ENCODE measurements around the gene SLC35B4. TPM values are rescaled to one million over a fixed set of nuclear protein-coding genes. Genes with fewer than 3 reads are reported as not detected.

The SLC35B4 gene, protein sequence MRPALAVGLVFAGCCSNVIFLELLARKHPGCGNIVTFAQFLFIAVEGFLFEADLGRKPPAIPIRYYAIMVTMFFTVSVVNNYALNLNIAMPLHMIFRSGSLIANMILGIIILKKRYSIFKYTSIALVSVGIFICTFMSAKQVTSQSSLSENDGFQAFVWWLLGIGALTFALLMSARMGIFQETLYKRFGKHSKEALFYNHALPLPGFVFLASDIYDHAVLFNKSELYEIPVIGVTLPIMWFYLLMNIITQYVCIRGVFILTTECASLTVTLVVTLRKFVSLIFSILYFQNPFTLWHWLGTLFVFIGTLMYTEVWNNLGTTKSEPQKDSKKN
- 10 to 100 TPM; 11.9 to 16.8 TPM for total RNA-seq

DNA sequence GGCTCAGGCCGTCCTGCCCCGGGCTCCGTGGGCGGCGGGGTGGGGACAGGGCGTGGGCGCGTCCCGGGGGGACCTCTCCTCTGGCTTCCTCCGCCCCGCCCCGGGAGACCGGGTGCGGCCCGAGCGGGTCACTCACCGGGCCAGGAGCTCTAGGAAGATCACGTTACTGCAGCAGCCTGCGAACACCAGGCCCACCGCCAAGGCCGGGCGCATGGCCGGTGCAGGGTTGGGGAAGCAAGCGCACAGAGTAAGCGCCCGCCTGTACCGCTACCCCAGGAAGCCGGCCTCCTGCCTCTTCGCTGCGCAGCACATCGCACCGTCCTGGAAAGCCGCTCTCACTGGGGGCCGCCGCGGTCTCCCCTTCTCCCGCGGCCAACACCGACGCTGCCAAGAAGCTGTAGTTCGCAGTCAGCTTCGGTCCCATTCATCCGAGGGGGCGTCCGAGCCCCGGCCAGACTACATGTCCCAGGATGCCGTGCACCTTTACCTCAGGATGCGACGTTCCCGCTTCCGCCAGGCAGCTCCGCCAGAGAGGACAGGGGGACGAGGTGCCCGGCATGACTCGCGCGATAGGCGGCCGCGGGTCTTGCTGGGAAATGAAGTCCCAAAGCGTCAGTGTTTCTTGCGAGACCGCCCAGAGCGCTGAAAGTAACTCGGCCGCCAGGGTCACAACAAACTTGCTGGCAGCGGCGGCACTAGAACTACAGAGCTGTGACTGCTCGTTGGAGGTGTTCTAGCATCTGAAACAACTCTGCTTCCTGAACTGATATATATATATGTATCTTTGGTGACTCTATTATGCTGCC is at the start of gene SLC35B4:
Gene SLC35B4, minus strand, starts transcription at position 392 of the 806 bp plus-strand sequence. Its CDS starts 179 bp downstream, at position 213.
- Mint-ChIP-seq H3K9me3 (no peaks in the 10 kb centered on the region), H3K27me3 (no peaks in the 10 kb centered on the region), H3K36me3 (ENCODE audit: low read depth) (no peaks in the 10 kb centered on the region), H3K4me1 (peaks cover 10% of the 10 kb centered on the region), H3K4me3 (peak within 1 kb of the TSS; percentile 80), H3K27ac (peak within 1 kb of the TSS; percentile 59)
- peak; percentile 99 for ATAC-seq (replicated peaks)

DNA sequence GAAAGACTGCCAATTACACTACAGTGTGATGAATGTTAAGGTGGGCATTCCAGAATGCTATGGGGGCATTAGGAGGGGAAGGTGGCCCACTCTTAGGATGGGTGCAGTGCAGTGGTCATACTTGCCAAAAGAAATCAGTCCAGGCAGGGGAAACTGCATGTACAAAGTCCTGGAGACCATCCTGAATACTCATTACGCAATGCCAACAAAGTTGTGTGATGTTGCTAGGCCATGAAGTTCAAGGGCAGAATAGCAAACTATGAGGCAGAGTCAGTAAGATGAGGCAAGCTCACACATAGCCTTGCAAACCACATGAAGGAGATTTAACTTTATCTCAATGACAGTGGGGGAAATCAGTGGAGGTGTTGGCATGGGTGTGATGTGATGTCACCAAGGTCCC is 49.8 kb upstream of the SLC35B4 start:
- no peaks in the 10 kb centered on the region for H3K4me1 Mint-ChIP-seq
- H3K36me3 Mint-ChIP-seq (ENCODE audit: low read depth) = no peaks in the 10 kb centered on the region
- no peak for ATAC-seq (replicated peaks)
- no peaks in the 10 kb centered on the region for H3K9me3 Mint-ChIP-seq
- no peak overlapping the region for H3K4me3 Mint-ChIP-seq
- no peak overlapping the region for H3K27ac Mint-ChIP-seq
- H3K27me3 Mint-ChIP-seq = peaks cover 29% of the 10 kb centered on the region

DNA sequence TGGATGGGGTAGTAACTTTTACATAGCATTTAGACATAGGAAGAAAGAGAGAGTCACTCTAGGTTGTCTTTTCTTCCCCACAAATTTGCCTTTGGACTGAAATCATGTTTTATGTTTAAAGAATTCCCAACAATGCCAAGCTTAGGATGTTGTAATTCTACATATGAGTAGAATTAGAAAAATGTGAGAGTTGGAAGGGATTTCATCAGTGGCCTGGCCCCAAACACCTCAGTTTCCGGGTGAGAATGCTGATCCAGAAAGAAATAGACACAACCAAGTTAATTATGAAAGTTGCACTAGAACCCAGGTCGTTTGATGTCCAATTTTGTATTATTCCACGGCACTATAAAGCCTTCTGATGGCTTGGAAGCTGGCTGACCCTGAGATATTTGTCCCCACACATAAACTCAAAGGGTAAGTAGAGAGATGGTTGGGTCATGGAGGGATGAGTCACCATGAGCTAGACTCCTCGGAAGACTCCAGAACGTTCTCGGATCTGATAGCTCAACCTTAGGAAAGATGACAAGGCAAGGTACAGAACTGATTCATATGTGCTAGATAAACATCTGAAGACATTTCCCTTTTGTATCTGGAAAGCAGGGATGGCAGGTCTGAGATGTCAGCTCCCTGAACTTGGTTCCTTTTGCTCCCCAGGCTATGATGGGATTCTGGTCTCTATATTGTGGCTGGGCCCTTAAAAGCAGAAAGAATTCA is 48.8 kb upstream of the SLC35B4 start:
- Mint-ChIP-seq H3K36me3 (ENCODE audit: low read depth) (no peaks in the 10 kb centered on the region), H3K9me3 (no peaks in the 10 kb centered on the region), H3K27me3 (peaks cover 32% of the 10 kb centered on the region), H3K27ac (no peak overlapping the region), H3K4me3 (no peak overlapping the region), H3K4me1 (no peaks in the 10 kb centered on the region)
- ATAC-seq (replicated peaks) = no peak

DNA sequence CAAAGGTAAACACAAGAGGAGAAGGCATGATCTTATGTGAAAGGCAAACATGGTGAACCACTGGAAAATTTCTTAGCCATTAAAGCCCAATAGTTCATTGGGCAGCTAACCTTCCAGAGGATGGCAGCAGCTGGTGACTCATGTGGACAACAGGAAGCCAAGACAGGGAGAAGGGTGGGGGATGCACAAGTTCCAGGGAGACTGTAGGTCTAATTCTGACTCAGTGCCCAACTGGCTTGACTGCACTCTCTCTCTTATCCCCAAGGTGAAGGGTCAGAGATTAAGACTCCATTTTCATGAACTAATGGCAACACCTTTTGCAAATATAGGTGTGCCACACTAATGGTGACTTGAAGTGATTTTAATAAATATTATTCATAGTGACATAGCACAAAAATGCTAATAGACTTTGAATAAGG is 47.9 kb upstream of the SLC35B4 start:
- Mint-ChIP-seq H3K36me3 (ENCODE audit: low read depth) (no peaks in the 10 kb centered on the region), H3K27me3 (peaks cover 25% of the 10 kb centered on the region), H3K9me3 (no peaks in the 10 kb centered on the region), H3K27ac (no peak overlapping the region), H3K4me1 (no peaks in the 10 kb centered on the region), H3K4me3 (no peak overlapping the region)
- ATAC-seq (replicated peaks) = no peak

DNA sequence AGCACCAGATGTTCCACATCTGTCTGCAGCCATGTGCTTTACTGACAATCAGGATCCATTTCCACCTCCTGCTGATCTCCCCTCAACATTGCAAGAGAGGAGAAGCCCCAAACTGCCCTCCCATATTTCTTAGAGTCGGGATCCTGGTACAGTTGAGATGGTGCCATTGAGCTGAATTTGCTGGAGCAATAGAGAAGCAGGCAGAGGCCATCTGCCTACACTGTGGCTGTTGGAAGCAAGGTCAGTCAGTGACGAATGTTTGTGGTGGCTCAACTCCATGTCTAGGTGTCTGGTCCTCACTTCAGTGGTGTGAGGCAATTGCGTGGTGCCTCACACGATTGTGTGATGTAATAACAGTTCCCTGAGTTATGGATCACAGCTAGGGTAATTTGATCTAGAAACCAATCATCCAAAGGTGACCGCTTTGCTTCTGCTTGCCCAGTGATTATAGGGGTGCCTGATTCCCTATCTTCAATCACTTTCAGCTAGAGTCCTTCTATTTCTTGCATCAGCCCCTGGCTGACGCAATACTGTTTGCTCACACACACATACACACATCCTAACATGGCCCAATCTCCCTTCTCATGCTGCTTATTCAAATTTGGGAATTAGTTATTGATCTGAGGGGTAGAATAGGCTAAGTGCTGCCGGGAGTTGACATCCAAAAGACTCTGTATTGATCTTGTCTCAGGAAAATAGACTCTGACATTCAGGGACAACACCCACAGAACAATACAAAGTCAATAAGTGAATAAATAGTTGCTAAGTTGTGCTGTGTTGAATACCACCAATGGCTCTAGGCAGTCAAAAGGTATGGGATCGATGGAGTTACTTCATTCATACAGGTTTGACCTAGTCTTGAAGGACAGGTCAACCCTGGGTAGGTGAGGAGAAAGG is 46.1 kb upstream of the SLC35B4 start:
- no peak overlapping the region for H3K4me3 Mint-ChIP-seq
- no peak for ATAC-seq (replicated peaks)
- no peaks in the 10 kb centered on the region for H3K9me3 Mint-ChIP-seq
- H3K27me3 Mint-ChIP-seq = peaks cover 21% of the 10 kb centered on the region
- H3K27ac Mint-ChIP-seq = no peak overlapping the region
- H3K4me1 Mint-ChIP-seq = no peaks in the 10 kb centered on the region
- H3K36me3 Mint-ChIP-seq (ENCODE audit: low read depth) = no peaks in the 10 kb centered on the region

DNA sequence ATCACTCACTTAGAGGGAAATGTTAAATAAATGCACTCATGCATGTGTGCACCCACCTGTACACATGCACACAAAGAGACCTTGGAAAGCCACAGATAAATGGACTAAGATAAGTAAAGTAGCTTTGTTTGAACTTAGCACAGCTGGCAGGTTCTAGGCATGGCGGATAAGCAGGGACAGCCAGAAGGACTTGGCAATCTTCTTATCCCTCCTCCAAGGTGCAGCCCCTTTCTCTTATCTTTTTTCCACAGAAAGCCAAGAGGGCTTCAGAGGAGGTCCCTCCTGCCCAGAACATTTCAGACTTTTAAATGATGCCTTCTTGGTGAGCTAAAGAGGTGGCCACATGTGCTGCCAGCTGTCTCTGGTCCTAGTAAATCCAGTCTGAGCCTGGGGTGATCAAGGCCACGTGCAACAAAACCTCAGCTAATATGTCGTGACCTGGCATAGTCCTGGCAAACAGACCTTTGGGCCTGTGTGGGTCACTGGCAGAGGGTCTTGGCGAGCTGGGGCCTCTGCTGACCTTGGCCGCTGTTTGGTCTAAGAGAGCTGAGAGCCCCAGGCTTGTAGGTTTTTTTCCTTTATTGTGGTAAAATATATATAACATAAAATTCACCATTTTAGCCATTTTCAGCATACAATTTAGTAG is 43.2 kb upstream of the SLC35B4 start:
- no peaks in the 10 kb centered on the region for H3K9me3 Mint-ChIP-seq
- H3K27ac Mint-ChIP-seq = no peak overlapping the region
- no peak for ATAC-seq (replicated peaks)
- H3K27me3 Mint-ChIP-seq = peaks cover 21% of the 10 kb centered on the region
- no peaks in the 10 kb centered on the region for H3K4me1 Mint-ChIP-seq
- no peak overlapping the region for H3K4me3 Mint-ChIP-seq
- H3K36me3 Mint-ChIP-seq (ENCODE audit: low read depth) = no peaks in the 10 kb centered on the region

DNA sequence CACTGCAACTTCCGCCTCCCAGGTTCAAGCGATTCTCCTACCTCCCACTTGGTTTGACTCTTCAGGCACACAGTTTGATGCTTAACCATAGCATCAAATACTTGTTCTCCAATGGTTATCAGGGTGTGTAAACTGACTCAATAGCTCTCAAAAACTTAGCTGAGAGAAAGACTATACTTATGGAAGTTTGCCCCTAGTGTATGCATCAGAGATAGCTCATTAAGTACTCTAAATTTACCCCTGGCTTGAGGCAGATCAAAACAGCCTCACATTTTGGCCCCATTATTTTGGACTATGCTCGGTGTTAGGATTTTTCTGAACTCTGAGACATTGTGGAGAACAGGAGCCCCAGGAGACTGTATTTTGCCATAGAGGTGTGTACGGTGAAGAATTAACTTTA is 40.8 kb upstream of the SLC35B4 start:
- Mint-ChIP-seq H3K27ac (no peak overlapping the region), H3K36me3 (ENCODE audit: low read depth) (no peaks in the 10 kb centered on the region), H3K4me1 (no peaks in the 10 kb centered on the region), H3K27me3 (peaks cover 13% of the 10 kb centered on the region), H3K9me3 (no peaks in the 10 kb centered on the region), H3K4me3 (no peak overlapping the region)
- no peak for ATAC-seq (replicated peaks)

DNA sequence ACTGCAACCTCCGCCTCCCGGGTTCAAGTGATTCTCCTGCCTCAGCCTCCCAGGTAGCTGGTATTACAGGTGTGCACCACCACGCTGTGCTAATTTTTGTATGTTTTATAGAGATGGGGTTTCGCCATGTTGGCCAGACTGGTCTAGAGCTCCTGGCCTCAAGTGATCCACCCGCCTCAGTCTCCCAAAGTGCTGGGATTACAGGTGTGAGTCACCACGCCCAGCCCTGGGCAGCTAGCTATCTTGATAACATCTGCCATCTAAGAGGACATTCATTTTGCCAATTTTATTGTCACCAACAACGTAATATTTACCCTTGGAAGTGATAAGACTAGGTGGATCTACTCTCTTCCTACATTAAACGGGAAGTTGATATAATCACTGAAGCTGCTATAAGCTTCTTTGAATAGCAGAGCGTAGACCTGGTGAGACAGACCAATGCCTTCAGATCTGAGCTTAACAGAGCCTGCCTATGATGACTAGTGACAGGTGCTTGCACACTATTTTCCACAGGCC is 39.7 kb upstream of the SLC35B4 start:
- H3K36me3 Mint-ChIP-seq (ENCODE audit: low read depth) = no peaks in the 10 kb centered on the region
- no peak overlapping the region for H3K27ac Mint-ChIP-seq
- H3K4me3 Mint-ChIP-seq = no peak overlapping the region
- ATAC-seq (replicated peaks) = no peak
- H3K4me1 Mint-ChIP-seq = no peaks in the 10 kb centered on the region
- no peaks in the 10 kb centered on the region for H3K9me3 Mint-ChIP-seq
- H3K27me3 Mint-ChIP-seq = peaks cover 4% of the 10 kb centered on the region

DNA sequence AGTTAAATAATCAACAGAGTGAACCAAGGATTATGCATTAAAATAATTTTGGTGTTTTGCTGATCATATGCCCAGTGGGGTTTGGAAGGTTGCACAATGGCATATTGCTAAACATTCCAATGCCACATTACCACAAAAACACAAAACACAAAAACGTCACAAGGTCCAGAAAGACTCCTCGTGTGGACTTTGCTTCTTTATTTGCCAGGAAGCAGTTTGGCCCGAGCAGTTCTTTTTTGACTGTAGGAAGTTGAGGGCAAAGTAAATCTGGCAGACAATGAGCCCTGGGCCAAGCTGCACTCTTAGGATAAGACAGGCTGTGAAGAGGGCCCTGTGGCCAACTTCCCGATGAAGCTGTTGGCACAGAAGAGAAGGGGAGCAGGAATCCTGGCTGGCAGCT is 39.2 kb upstream of the SLC35B4 start:
- no peaks in the 10 kb centered on the region for H3K36me3 Mint-ChIP-seq (ENCODE audit: low read depth)
- no peaks in the 10 kb centered on the region for H3K4me1 Mint-ChIP-seq
- no peak overlapping the region for H3K4me3 Mint-ChIP-seq
- no peak for ATAC-seq (replicated peaks)
- no peaks in the 10 kb centered on the region for H3K9me3 Mint-ChIP-seq
- no peak overlapping the region for H3K27ac Mint-ChIP-seq
- H3K27me3 Mint-ChIP-seq = no peaks in the 10 kb centered on the region

DNA sequence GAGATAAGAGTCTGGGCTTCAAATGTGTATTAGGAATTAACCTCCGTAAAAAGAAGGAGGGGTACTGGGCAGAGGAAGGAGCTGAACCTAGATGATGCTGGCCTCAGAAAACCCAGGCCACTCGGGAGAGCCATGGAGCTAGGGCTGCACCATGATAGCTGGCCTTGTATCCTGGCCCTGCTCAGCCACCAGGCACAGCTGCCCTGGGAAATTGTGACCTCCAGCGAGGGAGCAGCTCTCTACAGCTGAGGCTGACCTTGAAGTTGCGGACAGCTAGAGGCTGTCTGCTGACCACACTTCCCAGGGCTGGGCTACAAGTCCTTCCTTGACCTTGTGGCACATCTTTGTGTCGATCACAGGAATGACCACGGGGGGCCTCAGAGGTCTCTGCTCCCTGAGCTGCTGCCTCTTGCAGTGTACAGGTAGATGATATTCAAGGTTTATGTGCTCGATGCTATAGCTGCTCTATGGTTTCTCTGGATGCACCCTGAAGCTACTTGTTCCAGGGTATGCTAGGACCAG is 38.3 kb upstream of the SLC35B4 start:
- no peak for ATAC-seq (replicated peaks)
- H3K4me3 Mint-ChIP-seq = no peak overlapping the region
- no peaks in the 10 kb centered on the region for H3K4me1 Mint-ChIP-seq
- no peaks in the 10 kb centered on the region for H3K27me3 Mint-ChIP-seq
- H3K36me3 Mint-ChIP-seq (ENCODE audit: low read depth) = no peaks in the 10 kb centered on the region
- H3K27ac Mint-ChIP-seq = no peak overlapping the region
- no peaks in the 10 kb centered on the region for H3K9me3 Mint-ChIP-seq

DNA sequence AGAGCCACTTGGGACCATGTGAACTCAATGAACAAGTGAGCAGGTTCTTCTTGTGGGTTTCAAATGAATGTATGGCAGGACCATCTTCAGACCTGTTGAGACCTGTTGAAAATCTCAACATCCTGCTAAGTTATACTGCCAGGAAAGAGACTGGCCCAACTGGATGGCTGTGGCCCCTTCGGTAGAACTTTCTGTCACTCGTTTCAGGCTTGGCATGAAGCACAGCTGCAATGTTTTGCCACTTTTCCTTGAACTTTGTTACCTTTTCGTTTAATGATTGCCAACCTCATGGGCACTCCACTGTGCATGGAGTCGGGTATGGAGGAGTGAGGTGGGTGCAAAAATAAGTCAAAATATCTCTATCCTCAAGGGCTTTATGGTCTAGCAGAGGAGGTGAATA is 36.7 kb upstream of the SLC35B4 start:
- no peak overlapping the region for H3K4me3 Mint-ChIP-seq
- no peaks in the 10 kb centered on the region for H3K36me3 Mint-ChIP-seq (ENCODE audit: low read depth)

DNA sequence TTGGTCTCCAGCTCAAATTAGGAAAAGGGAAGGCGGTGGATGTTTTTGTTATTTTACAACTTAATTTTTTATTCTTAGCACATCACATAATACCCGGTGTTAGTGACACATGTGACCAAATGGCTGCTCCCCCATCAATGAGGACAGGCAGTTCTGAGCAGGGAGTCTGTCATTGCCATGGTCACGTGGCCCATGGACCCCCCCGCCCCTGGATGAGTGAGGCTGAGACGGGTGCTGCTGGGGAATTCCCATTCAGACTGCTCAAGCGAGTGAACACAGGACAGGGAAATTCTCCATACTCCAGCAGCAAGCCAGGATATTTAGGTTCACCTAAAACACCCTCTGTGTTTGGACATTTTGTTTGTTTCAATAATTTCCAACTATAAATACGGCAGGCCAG is 34.7 kb upstream of the SLC35B4 start:
- H3K27ac Mint-ChIP-seq = no peak overlapping the region
- peaks cover 12% of the 10 kb centered on the region for H3K27me3 Mint-ChIP-seq
- H3K9me3 Mint-ChIP-seq = no peaks in the 10 kb centered on the region
- H3K4me3 Mint-ChIP-seq = no peak overlapping the region
- H3K36me3 Mint-ChIP-seq (ENCODE audit: low read depth) = no peaks in the 10 kb centered on the region
- no peaks in the 10 kb centered on the region for H3K4me1 Mint-ChIP-seq
- no peak for ATAC-seq (replicated peaks)

More for the DNA sequence above, 36.7 kb upstream of the SLC35B4 start:
- Mint-ChIP-seq H3K9me3 (no peaks in the 10 kb centered on the region), H3K27me3 (peaks cover 6% of the 10 kb centered on the region), H3K27ac (no peak overlapping the region), H3K4me1 (no peaks in the 10 kb centered on the region)
- ATAC-seq (replicated peaks) = no peak

DNA sequence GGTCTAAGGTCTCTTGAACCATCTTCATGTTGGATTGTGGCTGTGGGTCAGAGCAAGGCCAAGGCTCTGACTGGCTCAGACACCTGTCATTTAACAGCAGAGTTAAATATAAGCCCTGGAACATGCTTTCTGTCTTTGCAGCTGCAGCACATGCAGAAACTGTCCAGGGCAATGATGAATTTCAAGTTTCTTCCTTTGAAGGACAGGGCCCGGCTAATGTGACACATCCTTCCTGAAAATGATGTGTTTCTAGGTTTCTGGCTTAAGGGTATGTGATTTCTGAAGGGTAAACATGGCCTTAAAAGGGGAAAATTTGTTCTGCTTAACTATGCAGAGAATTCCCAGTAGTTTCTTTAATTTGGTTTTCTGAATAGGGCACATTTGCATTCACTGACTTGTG is 34.0 kb upstream of the SLC35B4 start:
- peak; percentile 37 for ATAC-seq (replicated peaks)
- H3K27ac Mint-ChIP-seq = no peak overlapping the region
- H3K27me3 Mint-ChIP-seq = peaks cover 12% of the 10 kb centered on the region
- H3K4me1 Mint-ChIP-seq = no peaks in the 10 kb centered on the region
- no peak overlapping the region for H3K4me3 Mint-ChIP-seq
- no peaks in the 10 kb centered on the region for H3K36me3 Mint-ChIP-seq (ENCODE audit: low read depth)
- H3K9me3 Mint-ChIP-seq = no peaks in the 10 kb centered on the region
